MCF 10A (cell line): ENCODE results near the gene C1orf52. TPM values are rescaled to one million over a fixed set of nuclear protein-coding genes. Genes with fewer than 3 reads are reported as not detected.

ENCODE experiments used
- BruUV-seq: library from RNA; stranded (reverse); fragments of 400-500 nt; replicated peaks from 2 replicates; lab custom pipeline; 2021; lab: Mats Ljungman, UMichigan
- CTCF ChIA-PET: fragments of 300-600 bp; sonication (Branson Sonifier 250); formaldehyde crosslinking; extraction: SDS; loops from one replicate; lab custom pipeline; 2021; ENCODE audit warnings: antibody characterized with exemption, inconsistent platforms; lab: Yijun Ruan, JAX
- POLR2A ChIA-PET: fragments of 300-600, 350-650 bp; sonication (Branson Sonifier 250); formaldehyde crosslinking; extraction: SDS; loops from one replicate; lab custom pipeline; 2020; ENCODE audit warnings: antibody characterized with exemption, inconsistent platforms; lab: Yijun Ruan, JAX
- DNase-seq: peaks from one replicate; pipeline ENCODE4 v3.0.0-alpha.2; 2018; ENCODE audit not compliant: unreplicated experiment
- H3K27ac Mint-ChIP-seq: one replicate; pipeline ENCODE4 v1.8.0; 2022; ENCODE audit warnings: mild to moderate bottlenecking, low read depth, mixed read lengths; ENCODE audit not compliant: unreplicated experiment
- H3K27me3 Mint-ChIP-seq: one replicate; pipeline ENCODE4 v1.8.0; 2022; ENCODE audit warnings: mixed read lengths; ENCODE audit not compliant: insufficient read depth, unreplicated experiment
- H3K36me3 Mint-ChIP-seq: one replicate; pipeline ENCODE4 v1.8.0; 2022; ENCODE audit warnings: mild to moderate bottlenecking, moderate library complexity, mixed read lengths; ENCODE audit not compliant: insufficient read depth, unreplicated experiment
- H3K4me1 Mint-ChIP-seq: one replicate; pipeline ENCODE4 v1.8.0; 2022; ENCODE audit warnings: mixed read lengths; ENCODE audit not compliant: insufficient read depth, unreplicated experiment
- H3K4me3 Mint-ChIP-seq: one replicate; pipeline ENCODE4 v1.8.0; 2022; ENCODE audit warnings: mild to moderate bottlenecking, moderate library complexity, mixed read lengths; ENCODE audit not compliant: unreplicated experiment
- H3K9me3 Mint-ChIP-seq: one replicate; pipeline ENCODE4 v1.8.0; 2022; ENCODE audit warnings: mixed read lengths; ENCODE audit not compliant: unreplicated experiment
- intact Hi-C: fragments of 100-400 bp; cut with micrococcal nuclease; formaldehyde crosslinking; loops from 2 replicates; pipeline ENCODE4 v1.14.1; 2022
- total RNA-seq: library from RNA; stranded (reverse); gene quantifications from 2 replicates; pipeline ENCODE4 v1.2.3, GENCODE V29; 2022
- TF ChIP-seq, protein P1 (sequence below): fragments of 200-600 bp; IDR thresholded peaks from one replicate; pipeline ENCODE4 v1.8.0; 2022; ENCODE audit warnings: antibody characterized with exemption, mild to moderate bottlenecking; ENCODE audit not compliant: unreplicated experiment

The C1orf52 gene
- total RNA-seq, 1 experiment from 2014 or later, result 31.7 TPM

DNA sequence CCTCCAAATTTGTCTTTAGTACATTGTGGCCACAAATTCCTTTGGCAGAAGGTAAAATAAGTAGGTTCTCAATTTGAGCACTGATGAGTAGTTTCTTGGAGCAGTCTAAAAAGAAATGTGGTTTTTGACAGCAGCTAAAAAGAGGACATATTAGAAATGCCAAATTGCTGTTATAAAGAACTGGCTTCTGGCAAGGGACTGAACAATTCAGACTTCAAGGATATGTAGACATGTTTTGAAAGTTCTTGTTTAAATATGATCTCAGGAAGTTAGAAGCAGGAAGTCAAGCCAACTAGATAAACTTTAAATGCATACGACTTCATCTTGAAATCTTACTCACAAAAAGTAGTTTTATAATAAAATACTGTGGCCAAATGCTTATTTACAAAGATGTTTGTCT, 18.8 kb downstream of the C1orf52 start:
- BruUV-seq, result no TSS peak
- intact Hi-C loops, result loop anchor here (1.0 kb wide), 2 partner anchors 131 to 295 kb away; no protein-coding TSS in a partner anchor
- Mint-ChIP-seq H3K36me3 (no peaks in the 10 kb centered on the region), H3K27ac (no peak overlapping the region), H3K9me3 (no peaks in the 10 kb centered on the region), H3K4me1 (peaks cover 16% of the 10 kb centered on the region), H3K27me3 (no peaks in the 10 kb centered on the region), H3K4me3 (no peak overlapping the region)
- TF ChIP-seq, protein P1, sequence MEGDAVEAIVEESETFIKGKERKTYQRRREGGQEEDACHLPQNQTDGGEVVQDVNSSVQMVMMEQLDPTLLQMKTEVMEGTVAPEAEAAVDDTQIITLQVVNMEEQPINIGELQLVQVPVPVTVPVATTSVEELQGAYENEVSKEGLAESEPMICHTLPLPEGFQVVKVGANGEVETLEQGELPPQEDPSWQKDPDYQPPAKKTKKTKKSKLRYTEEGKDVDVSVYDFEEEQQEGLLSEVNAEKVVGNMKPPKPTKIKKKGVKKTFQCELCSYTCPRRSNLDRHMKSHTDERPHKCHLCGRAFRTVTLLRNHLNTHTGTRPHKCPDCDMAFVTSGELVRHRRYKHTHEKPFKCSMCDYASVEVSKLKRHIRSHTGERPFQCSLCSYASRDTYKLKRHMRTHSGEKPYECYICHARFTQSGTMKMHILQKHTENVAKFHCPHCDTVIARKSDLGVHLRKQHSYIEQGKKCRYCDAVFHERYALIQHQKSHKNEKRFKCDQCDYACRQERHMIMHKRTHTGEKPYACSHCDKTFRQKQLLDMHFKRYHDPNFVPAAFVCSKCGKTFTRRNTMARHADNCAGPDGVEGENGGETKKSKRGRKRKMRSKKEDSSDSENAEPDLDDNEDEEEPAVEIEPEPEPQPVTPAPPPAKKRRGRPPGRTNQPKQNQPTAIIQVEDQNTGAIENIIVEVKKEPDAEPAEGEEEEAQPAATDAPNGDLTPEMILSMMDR, result no peak
- ChIA-PET CTCF (interaction anchor here (0.7 to 1.7 kb wide), 15 partner anchors 10 to 297 kb away, joined by 3 to 21 read pairs (median 4); partner anchors contain the start of gene C1orf52), POLR2A (interaction anchor here (0.7 to 1.7 kb wide), 3 partner anchors 14 to 417 kb away, joined by 3 to 6 read pairs (median 6); no protein-coding TSS in a partner anchor)
- DNase-seq, result no peak

- Mint-ChIP-seq H3K27me3 (no peaks in the 10 kb centered on the region), H3K9me3 (no peaks in the 10 kb centered on the region), H3K4me1 (peaks cover 11% of the 10 kb centered on the region), H3K27ac (no peak overlapping the region), H3K36me3 (no peaks in the 10 kb centered on the region), H3K4me3 (no peak overlapping the region)
- POLR2A ChIA-PET, result interaction anchor here (0.7 to 1.7 kb wide), 4 partner anchors 14 to 416 kb away, joined by 3 to 6 read pairs (median 4); no protein-coding TSS in a partner anchor
- peak; percentile 46 for DNase-seq
- BruUV-seq, result no TSS peak
- intact Hi-C loops, result loop anchor here (1.0 kb wide), 2 partner anchors 131 to 295 kb away; no protein-coding TSS in a partner anchor
- TF ChIP-seq, protein P1, result peak; percentile 40
- CTCF ChIA-PET, result interaction anchor here (0.5 to 1.7 kb wide), 24 partner anchors 9 to 1316 kb away, joined by 3 to 21 read pairs (median 4); partner anchors contain the start of genes C1orf52 and SYDE2
These were observed 19.3 kb downstream of the C1orf52 start for GRCh38 chr1:85240174-85240601.

DNA sequence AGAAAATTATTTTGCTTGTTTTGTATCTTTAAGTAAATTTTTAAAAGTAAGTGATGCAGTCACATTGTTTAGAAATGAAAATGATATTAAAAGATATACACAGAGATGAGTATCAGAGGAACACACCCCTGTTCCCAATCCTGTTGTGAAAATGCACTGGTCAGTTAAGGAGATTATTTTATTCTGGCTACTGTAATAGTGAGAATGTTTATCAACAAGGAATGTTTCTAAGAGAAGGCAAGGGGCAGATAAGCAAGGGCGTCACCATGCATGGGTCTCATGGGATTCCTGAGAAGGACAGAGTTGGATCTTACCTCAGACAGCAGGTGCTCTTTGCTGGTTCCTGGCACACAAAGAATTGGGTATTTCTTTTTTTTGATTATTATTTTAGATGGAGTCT, 21.8 kb downstream of the C1orf52 start:
- TF ChIP-seq, protein P1, result no peak
- H3K4me3 Mint-ChIP-seq, result no peak overlapping the region
- no peak for DNase-seq
- ChIA-PET CTCF (no interaction called here), POLR2A (no interaction called here)
- no peaks in the 10 kb centered on the region for H3K36me3 Mint-ChIP-seq
- no peaks in the 10 kb centered on the region for H3K27me3 Mint-ChIP-seq
- H3K27ac Mint-ChIP-seq, result no peak overlapping the region
- no TSS peak for BruUV-seq
- H3K4me1 Mint-ChIP-seq, result no peaks in the 10 kb centered on the region
- intact Hi-C loops, result no loop called here
- H3K9me3 Mint-ChIP-seq, result no peaks in the 10 kb centered on the region

- intact Hi-C loops, result no loop called here
These were observed 29.0 kb downstream of the C1orf52 start for GRCh38 chr1:85230305-85230977.

More at GRCh38 chr1:85230305-85230977, 29.0 kb downstream of the C1orf52 start:
- Mint-ChIP-seq H3K4me3 (no peak overlapping the region), H3K27ac (no peak overlapping the region), H3K4me1 (no peaks in the 10 kb centered on the region), H3K36me3 (no peaks in the 10 kb centered on the region), H3K27me3 (no peaks in the 10 kb centered on the region), H3K9me3 (no peaks in the 10 kb centered on the region)
- ChIA-PET CTCF (interaction anchor here (0.6 to 2.5 kb wide), 11 partner anchors 9 to 807 kb away, joined by 3 to 8 read pairs (median 3); partner anchors contain the start of gene C1orf52), POLR2A (interaction anchor here (0.6 to 0.7 kb wide), 2 partner anchors 25 to 50 kb away, joined by 3 read pairs; no protein-coding TSS in a partner anchor)
- TF ChIP-seq, protein P1, result no peak
- BruUV-seq, result no TSS peak
- no peak for DNase-seq
